Liver (tissue), 3 donors: ENCODE results near the gene NUDT9.
"Not testable (repeated sequence)": the region's sequence is repeated elsewhere in the genome, so short reads cannot be mapped to it uniquely, and the experiment has no call there.

ENCODE experiments used
- CTCF ChIP-seq: fragments of 150-350 bp; IDR thresholded peaks from 2 replicates; pipeline ENCODE4 v1.5.1; 2017; ENCODE audit warnings: improper control_type of control experiment, low read depth, low read length; ENCODE audit not compliant: missing input control
- FOXA1 ChIP-seq: IDR thresholded peaks from 2 replicates; pipeline ENCODE4 v1.6.1; 2016; ENCODE audit warnings: antibody characterized with exemption
- GABPA ChIP-seq, 2 donors: IDR thresholded peaks in 1 of 2; conservative IDR thresholded peaks in 1 of 2; 2 replicates each; pipeline ENCODE4 v1.6.1; 2016; ENCODE audit warnings: antibody characterized with exemption in 2 of 2, mild to moderate bottlenecking in 1 of 2, moderate library complexity in 1 of 2
- HNF4G ChIP-seq: IDR thresholded peaks from 2 replicates; pipeline ENCODE4 v1.6.1; 2016; ENCODE audit warnings: antibody characterized with exemption
- MAX ChIP-seq: IDR thresholded peaks from 2 replicates; pipeline ENCODE4 v1.6.1; 2016; ENCODE audit warnings: antibody characterized with exemption
- RAD21 ChIP-seq, 2 donors: IDR thresholded peaks; 2 replicates each; pipeline ENCODE4 v1.6.1; 2016; ENCODE audit warnings: antibody characterized with exemption in 2 of 2, mild to moderate bottlenecking in 2 of 2
- SP1 ChIP-seq: IDR thresholded peaks from 2 replicates; pipeline ENCODE4 v1.6.1; 2018; ENCODE audit warnings: antibody characterized with exemption, mild to moderate bottlenecking
- TAF1 ChIP-seq: conservative IDR thresholded peaks from 2 replicates; pipeline ENCODE4 v1.6.1; 2016; ENCODE audit warnings: antibody characterized with exemption, mild to moderate bottlenecking
- YY1 ChIP-seq: IDR thresholded peaks from 2 replicates; pipeline ENCODE4 v1.6.1; 2016; ENCODE audit warnings: antibody characterized with exemption, mild to moderate bottlenecking
- donor health status: healthy.
- donor health status: healthy.

GRCh38 chr4:87488666-87489065 lies 66.3 kb downstream of the NUDT9 start:
- not testable (repeated sequence) for TF ChIP-seq CTCF; YY1; GABPA (IDR thresholded peaks at IDR 0.05 in 1 of 2, conservative IDR thresholded peaks at IDR 0.05 in 1 of 2); HNF4G; TAF1; MAX; SP1; RAD21 (IDR thresholded peaks at IDR 0.05); FOXA1
